Measurements from ENCODE around the gene CFAP47.

GRCh38 chrX:36007207-36007606, 87.7 kb downstream of the CFAP47 start:
- TF ChIP-seq KDM5A (IDR thresholded peaks at IDR 0.05; ENCODE audit: low read length), result no peak
- no peak for TF ChIP-seq SAP30 (IDR thresholded peaks at IDR 0.05; ENCODE audit: insufficient read depth, insufficient replicate concordance, low read length)
- TF ChIP-seq POLR2AphosphoS5 (IDR thresholded peaks at IDR 0.05; ENCODE audit: low read depth, low read length), result no peak
- no peak for TF ChIP-seq BRCA1 (IDR thresholded peaks at IDR 0.05; ENCODE audit: low read depth, low read length)
- TF ChIP-seq, protein P1, sequence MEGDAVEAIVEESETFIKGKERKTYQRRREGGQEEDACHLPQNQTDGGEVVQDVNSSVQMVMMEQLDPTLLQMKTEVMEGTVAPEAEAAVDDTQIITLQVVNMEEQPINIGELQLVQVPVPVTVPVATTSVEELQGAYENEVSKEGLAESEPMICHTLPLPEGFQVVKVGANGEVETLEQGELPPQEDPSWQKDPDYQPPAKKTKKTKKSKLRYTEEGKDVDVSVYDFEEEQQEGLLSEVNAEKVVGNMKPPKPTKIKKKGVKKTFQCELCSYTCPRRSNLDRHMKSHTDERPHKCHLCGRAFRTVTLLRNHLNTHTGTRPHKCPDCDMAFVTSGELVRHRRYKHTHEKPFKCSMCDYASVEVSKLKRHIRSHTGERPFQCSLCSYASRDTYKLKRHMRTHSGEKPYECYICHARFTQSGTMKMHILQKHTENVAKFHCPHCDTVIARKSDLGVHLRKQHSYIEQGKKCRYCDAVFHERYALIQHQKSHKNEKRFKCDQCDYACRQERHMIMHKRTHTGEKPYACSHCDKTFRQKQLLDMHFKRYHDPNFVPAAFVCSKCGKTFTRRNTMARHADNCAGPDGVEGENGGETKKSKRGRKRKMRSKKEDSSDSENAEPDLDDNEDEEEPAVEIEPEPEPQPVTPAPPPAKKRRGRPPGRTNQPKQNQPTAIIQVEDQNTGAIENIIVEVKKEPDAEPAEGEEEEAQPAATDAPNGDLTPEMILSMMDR (IDR thresholded peaks at IDR 0.05; ENCODE audit: control extremely low read depth in 1 of 3, insufficient read depth in 1 of 3, low read depth in 1 of 3, low read length in 3 of 3), result no peak
- no peak for TF ChIP-seq EZH2 (IDR thresholded peaks at IDR 0.05; ENCODE audit: low read depth, low read length, severe bottlenecking)
- TF ChIP-seq HDAC6 (IDR thresholded peaks at IDR 0.05; ENCODE audit: low read depth, low read length), result no peak
- no peak for TF ChIP-seq RAD21 (IDR thresholded peaks at IDR 0.05 in 1 of 2, conservative IDR thresholded peaks at IDR 0.05 in 1 of 2; ENCODE audit: low read depth in 2 of 2, low read length in 2 of 2)
- no peak for TF ChIP-seq ZNF274 (IDR thresholded peaks at IDR 0.05; ENCODE audit: borderline replicate concordance, extremely low read depth, low read length)

All from H1 (cell line).